ENCODE data around the gene RALA.

RALA gene

DNA sequence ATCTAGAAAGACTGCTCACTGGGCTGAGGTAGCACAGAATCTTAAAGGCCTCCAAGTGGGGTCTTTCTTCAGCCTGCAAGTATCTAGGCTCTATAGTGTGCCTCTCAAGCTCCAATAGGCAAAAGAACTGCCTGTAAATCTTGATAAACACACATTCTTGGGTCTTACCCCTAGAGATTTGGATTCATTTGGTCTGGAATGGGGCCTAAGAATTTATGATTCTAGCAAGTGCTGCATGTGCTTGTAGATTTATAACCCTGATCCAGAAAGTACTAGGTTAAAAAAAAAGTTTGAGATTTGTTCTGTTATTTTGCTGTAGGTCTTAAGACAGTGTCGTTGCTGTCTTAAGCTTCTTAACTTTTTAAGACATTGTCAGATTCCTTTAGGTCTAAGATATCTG is 74.1 kb downstream of the RALA start:
- Mint-ChIP-seq H3K27me3 (ENCODE audit: low read depth) (no peaks in the 10 kb centered on the region), H3K36me3 (ENCODE audit: low read depth) (peaks cover 42% of the 10 kb centered on the region), H3K27ac (no peak overlapping the region), H3K9me3 (peaks cover 3% of the 10 kb centered on the region), H3K4me3 (no peak overlapping the region), H3K4me1 (ENCODE audit: low read depth) (no peaks in the 10 kb centered on the region)

DNA sequence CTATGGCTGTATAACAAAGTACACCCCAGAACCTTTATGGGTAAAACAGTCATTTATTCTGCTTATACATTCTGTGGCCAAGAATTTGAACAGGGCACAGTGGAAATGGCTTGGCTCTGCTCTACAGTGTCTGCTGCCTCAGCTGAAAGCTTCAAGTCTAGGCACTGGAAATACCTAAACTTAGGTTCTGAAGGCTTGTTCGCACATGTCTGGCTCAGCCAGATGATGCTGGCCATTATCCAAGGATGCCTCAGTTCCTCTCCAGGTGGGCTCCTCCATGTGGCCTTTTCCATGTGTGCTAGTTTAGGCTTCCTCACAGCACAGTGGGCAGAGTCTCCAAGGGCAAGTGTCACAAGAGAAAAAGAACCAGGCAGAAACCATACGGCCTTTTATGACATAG is 76.8 kb downstream of the RALA start:
- Mint-ChIP-seq H3K36me3 (ENCODE audit: low read depth) (peaks cover 41% of the 10 kb centered on the region), H3K27me3 (ENCODE audit: low read depth) (no peaks in the 10 kb centered on the region), H3K27ac (no peak overlapping the region)

DNA sequence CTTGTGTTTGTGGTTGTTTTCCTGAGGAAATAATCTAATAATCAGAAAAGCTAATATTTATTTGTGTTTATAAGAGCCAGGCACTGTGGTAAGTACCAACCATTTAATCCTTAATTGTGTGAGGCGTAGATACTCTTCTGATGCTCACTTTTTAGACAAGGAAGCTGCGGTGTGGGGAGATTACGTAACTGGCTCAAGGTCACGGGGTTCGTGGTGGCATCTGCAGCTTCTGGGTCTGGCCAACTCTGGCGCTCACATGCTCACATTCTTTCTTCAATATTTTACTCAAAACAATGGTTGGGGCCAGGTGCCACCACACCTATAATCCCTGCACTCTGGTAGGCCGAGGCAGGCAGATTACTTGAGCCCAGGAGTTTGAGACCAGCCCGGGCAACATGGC is 77.6 kb downstream of the RALA start:
- H3K36me3 Mint-ChIP-seq (ENCODE audit: low read depth), result peaks cover 43% of the 10 kb centered on the region
- peaks cover 2% of the 10 kb centered on the region for H3K4me1 Mint-ChIP-seq (ENCODE audit: low read depth)
- H3K27ac Mint-ChIP-seq, result no peak overlapping the region
- H3K27me3 Mint-ChIP-seq (ENCODE audit: low read depth), result no peaks in the 10 kb centered on the region
- no peak overlapping the region for H3K4me3 Mint-ChIP-seq
- no peaks in the 10 kb centered on the region for H3K9me3 Mint-ChIP-seq

More for the DNA sequence above, 76.8 kb downstream of the RALA start:
- H3K4me3 Mint-ChIP-seq, result no peak overlapping the region
- H3K4me1 Mint-ChIP-seq (ENCODE audit: low read depth), result peaks cover 2% of the 10 kb centered on the region
- no peaks in the 10 kb centered on the region for H3K9me3 Mint-ChIP-seq

DNA sequence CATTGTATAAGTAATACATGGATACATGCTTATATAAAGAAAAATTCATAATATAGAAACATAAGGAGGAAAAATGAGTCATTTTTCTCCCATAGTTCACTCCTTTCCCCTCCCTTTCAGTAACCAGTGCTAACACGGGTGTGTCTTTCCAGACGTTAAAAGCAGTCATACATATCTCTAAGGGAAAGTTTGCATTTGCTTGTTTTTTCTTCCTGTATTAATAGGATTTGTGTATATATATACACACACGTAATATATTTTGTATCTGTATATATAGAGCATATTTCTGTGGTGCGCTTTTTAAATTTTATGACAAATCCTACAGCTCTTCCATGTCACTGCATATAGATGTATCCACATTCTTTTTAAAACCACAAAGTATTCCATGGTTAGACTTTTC is 78.8 kb downstream of the RALA start:
- Mint-ChIP-seq H3K4me1 (ENCODE audit: low read depth) (peaks cover 2% of the 10 kb centered on the region), H3K9me3 (no peaks in the 10 kb centered on the region), H3K4me3 (no peak overlapping the region), H3K27ac (no peak overlapping the region), H3K27me3 (ENCODE audit: low read depth) (no peaks in the 10 kb centered on the region), H3K36me3 (ENCODE audit: low read depth) (peaks cover 39% of the 10 kb centered on the region)

DNA sequence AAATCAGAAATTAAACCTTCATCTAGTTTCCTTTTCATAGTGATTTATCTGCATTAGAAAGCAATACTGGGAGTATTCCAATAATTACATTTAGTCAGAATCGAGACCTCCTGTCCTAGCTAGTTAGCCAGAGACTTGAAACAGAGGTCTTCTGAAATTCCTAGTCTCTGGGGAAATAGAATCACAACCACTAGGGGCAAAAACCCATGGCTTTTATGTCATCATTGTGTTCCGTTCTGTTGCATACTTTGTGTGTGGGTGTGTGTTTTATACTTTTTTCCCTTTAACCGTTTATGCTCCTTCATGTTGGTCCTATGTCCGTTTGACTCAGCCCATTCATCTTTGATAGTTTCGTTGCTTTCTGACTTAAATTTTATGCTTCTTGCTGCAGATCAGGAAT is 79.8 kb downstream of the RALA start:
- no peaks in the 10 kb centered on the region for H3K27me3 Mint-ChIP-seq (ENCODE audit: low read depth)
- no peak overlapping the region for H3K27ac Mint-ChIP-seq
- H3K4me1 Mint-ChIP-seq (ENCODE audit: low read depth), result peaks cover 2% of the 10 kb centered on the region
- no peaks in the 10 kb centered on the region for H3K9me3 Mint-ChIP-seq
- H3K36me3 Mint-ChIP-seq (ENCODE audit: low read depth), result peaks cover 31% of the 10 kb centered on the region
- no peak overlapping the region for H3K4me3 Mint-ChIP-seq

DNA sequence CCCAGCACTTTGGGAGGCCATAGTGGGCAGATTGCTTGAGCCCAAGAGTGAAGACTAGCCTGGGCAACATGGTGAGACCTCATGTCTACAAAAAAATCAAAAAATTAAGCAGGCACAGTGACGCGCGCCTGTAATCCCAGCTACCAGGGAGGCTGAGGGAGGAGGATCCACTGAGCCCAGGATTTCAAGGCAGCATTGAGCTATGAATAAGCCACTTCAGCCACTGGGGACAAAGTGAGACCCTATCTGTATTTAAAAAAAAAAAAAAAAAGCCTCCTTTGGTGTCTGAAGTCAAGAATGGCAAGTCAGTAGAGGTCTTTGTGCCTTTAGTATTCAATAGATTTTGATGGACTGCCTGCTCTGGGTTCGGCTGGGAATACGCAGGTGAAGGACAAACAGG is 85.7 kb downstream of the RALA start:
- no peak overlapping the region for H3K4me3 Mint-ChIP-seq
- H3K36me3 Mint-ChIP-seq (ENCODE audit: low read depth), result peaks cover 13% of the 10 kb centered on the region
- H3K9me3 Mint-ChIP-seq, result peaks cover 22% of the 10 kb centered on the region
- no peaks in the 10 kb centered on the region for H3K27me3 Mint-ChIP-seq (ENCODE audit: low read depth)
- H3K27ac Mint-ChIP-seq, result no peak overlapping the region
- no peaks in the 10 kb centered on the region for H3K4me1 Mint-ChIP-seq (ENCODE audit: low read depth)

DNA sequence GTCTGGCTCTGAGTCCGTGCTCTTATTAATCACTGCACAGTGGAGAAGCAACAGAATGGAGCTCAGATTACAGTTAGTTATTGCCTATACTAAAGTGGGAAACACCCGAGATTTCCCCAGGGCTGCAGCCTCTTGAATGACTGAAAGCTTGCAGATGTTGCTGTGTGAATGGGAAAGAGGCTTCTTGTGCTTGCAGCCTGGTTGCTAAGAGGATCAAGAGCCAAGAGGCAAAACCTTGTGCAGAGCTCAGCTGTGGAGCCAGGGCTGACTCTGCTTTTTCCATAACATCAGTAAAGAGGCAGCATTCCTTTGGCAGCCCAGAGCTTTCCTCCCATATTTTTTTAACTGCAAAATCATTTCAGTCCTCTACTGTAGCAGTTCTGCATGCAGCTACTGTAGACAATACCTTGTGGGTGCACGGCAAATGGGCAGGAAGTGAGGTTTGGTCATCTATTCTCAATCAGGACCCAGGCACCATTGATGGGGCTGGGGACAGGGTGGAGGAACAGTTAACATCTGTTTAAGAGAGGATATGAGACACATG is 86.5 kb downstream of the RALA start:
- Mint-ChIP-seq H3K27me3 (ENCODE audit: low read depth) (no peaks in the 10 kb centered on the region), H3K9me3 (peaks cover 27% of the 10 kb centered on the region), H3K4me3 (no peak overlapping the region), H3K4me1 (ENCODE audit: low read depth) (no peaks in the 10 kb centered on the region), H3K36me3 (ENCODE audit: low read depth) (peaks cover 15% of the 10 kb centered on the region), H3K27ac (no peak overlapping the region)

DNA sequence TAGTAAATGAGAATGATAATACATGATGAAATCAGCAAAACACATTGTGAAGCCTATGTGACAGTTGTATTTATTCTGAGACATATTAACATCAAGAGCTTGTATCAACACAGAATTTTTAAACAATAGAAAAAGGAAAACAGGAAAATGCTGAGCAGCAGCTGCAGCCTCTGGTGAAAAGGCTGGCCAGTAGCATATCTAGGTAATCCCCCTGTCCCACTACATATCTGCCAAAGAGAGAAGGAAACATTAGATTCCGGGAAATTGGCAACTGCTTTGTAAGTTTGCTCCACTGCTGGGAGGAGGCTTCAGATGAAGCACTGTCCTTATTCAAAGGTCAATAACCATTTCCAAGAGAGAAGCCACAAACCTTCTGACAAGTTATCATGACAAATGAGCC is 89.4 kb downstream of the RALA start:
- Mint-ChIP-seq H3K9me3 (peaks cover 40% of the 10 kb centered on the region), H3K27ac (no peak overlapping the region), H3K4me1 (ENCODE audit: low read depth) (no peaks in the 10 kb centered on the region), H3K27me3 (ENCODE audit: low read depth) (no peaks in the 10 kb centered on the region), H3K36me3 (ENCODE audit: low read depth) (peaks cover 9% of the 10 kb centered on the region), H3K4me3 (no peak overlapping the region)

DNA sequence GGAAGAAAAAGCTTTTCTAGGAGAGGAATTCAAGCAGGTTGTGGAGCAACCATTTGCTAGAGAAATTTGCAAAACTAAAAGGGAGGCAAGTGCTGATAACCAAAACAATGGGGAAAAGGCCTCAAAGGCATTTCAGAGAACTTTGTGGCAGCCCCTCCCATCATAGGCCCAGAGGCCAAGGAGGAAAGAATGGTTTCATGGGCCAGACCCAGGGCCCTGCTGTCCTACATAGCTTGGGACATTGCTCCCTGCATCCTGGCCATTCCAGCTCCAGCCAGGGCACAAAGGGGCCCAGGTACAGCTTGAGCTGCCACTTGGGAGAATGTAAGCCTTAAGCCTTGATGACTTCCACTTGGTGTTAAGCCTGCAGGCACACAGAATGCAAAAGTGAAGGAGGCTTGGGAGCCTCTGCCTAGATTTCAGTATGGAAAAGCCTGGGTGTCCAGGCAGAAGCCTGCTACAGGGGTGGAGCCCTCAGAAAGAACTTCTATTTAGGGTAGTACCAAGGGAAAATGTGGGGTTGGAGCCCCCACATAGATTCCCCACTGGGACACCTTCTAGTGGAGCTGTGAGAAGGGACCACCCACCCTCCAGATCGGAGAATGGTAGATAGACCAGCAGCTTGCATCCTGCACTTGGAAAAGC is 91.2 kb downstream of the RALA start:
- Mint-ChIP-seq H3K4me1 (ENCODE audit: low read depth) (no peaks in the 10 kb centered on the region), H3K27me3 (ENCODE audit: low read depth) (no peaks in the 10 kb centered on the region), H3K27ac (no peak overlapping the region), H3K4me3 (no peak overlapping the region), H3K36me3 (ENCODE audit: low read depth) (peaks cover 9% of the 10 kb centered on the region), H3K9me3 (peaks cover 44% of the 10 kb centered on the region)

DNA sequence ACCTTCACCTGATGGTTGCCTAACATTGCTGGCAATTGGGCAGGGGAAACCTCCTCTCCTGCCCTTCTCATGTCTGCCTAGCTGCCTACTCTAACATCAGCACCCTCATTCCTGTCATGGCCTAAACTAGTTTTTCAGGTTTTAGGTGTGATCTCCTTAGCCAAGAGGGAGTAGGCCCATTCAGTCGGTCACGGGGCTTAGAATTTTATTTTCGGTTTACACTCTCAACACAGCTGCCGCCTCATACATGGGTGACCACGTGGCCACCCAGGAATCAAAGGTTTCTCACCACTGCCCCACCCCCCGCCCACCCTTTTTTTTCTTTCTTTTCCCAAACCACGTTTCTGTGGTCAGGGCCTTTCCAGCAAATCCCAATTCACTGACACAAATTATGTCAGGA is 97.2 kb downstream of the RALA start:
- no peak overlapping the region for H3K4me3 Mint-ChIP-seq
- H3K4me1 Mint-ChIP-seq (ENCODE audit: low read depth), result peaks cover 2% of the 10 kb centered on the region
- H3K9me3 Mint-ChIP-seq, result peaks cover 9% of the 10 kb centered on the region
- peaks cover 8% of the 10 kb centered on the region for H3K27me3 Mint-ChIP-seq (ENCODE audit: low read depth)
- H3K27ac Mint-ChIP-seq, result no peak overlapping the region
- H3K36me3 Mint-ChIP-seq (ENCODE audit: low read depth), result peaks cover 4% of the 10 kb centered on the region

DNA sequence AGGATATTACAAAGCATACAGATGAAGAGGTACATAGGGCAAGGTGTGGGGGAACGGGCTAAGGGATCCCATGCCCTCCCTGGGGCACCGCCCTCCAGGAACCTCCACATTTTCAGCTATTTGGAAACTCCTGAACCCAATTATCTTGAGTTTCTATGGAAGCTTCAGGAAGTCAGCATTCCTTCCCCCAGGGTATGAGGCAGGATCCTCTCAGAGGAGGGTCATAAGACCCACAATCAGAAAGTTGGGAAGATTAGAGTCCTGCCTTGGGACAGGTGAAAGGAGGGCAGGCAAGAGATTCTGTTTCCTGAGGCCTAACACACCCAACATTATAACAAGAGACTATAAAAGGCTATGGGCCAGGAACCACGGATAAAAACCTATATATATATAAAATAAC is 98.0 kb downstream of the RALA start:
- H3K4me3 Mint-ChIP-seq, result no peak overlapping the region
- H3K4me1 Mint-ChIP-seq (ENCODE audit: low read depth), result peaks cover 2% of the 10 kb centered on the region
- no peaks in the 10 kb centered on the region for H3K36me3 Mint-ChIP-seq (ENCODE audit: low read depth)
- H3K27me3 Mint-ChIP-seq (ENCODE audit: low read depth), result peaks cover 12% of the 10 kb centered on the region
- no peak overlapping the region for H3K27ac Mint-ChIP-seq
- peaks cover 4% of the 10 kb centered on the region for H3K9me3 Mint-ChIP-seq

DNA sequence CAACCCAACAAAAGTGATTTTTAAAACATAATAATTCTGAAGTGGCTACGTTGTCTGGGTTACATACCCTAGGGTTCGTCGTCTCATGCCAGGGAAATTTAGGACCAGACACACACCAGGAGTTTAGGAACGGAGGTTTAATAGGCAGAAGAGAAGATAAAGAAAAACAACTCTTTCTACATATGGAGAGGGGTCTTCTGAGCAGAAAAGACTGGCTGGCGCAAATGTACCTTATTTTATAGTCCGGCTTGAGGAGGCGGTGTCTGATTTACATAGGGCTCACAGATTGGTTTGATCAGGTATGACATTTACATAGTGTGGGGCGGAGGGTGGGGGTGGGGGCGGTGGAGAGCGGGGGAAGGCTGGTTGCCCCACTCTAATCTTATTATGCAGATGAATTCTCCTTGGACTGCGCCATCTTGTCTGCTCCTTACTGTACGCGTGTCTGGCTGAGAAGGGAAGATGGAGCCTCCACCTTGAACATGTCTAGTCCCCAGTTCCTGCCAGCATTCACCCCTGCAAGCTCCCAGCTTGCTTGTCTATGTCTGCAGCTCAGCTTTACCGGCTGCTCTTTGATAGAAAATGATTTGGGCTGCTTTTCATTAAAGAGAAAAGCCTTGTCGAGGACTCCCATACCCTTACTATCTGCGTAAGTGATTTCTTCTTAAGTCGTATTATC is 98.7 kb downstream of the RALA start:
- Mint-ChIP-seq H3K4me1 (ENCODE audit: low read depth) (peaks cover 2% of the 10 kb centered on the region), H3K27me3 (ENCODE audit: low read depth) (peaks cover 12% of the 10 kb centered on the region), H3K9me3 (peaks cover 4% of the 10 kb centered on the region), H3K4me3 (no peak overlapping the region), H3K36me3 (ENCODE audit: low read depth) (no peaks in the 10 kb centered on the region), H3K27ac (no peak overlapping the region)

DNA sequence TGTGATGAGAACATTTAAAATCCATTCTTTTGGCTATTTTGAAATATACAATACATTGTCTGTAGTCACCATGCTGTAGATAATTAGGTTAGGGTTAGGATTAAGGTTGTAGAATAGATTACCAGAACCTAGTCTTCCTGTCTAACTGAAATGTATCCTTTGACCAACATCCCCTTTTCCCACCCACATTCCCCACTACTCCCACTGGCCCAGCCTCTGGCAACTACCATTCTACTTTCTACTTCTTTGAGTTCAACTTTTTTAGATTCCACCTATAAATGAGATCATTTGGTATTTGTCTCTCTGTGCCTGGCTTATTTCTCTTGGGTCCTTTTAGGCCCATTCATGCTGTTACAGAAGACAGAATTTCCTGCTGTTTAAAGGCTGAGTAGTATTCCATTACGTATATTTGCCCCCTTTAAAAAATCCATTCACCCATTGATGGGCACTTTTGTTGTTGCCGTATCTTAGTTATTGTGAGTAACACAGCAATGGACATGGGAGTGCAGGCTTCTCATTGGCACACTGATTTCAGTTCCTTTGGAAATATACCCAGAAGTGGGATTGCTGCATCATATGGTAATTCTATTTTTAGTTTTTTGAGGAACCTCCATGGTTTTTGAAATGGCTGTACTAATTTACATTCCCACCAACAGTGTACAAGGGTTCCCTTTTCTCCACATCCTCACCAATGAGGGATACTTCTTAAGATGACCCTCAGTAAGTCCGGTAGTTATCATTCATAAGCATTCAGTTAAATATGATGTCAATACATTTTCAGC is 104.0 kb downstream of the RALA start:
- no peak overlapping the region for H3K27ac Mint-ChIP-seq
- H3K4me1 Mint-ChIP-seq (ENCODE audit: low read depth), result peaks cover 5% of the 10 kb centered on the region
- no peak overlapping the region for H3K4me3 Mint-ChIP-seq
- H3K36me3 Mint-ChIP-seq (ENCODE audit: low read depth), result no peaks in the 10 kb centered on the region
- H3K27me3 Mint-ChIP-seq (ENCODE audit: low read depth), result peaks cover 12% of the 10 kb centered on the region
- no peaks in the 10 kb centered on the region for H3K9me3 Mint-ChIP-seq

DNA sequence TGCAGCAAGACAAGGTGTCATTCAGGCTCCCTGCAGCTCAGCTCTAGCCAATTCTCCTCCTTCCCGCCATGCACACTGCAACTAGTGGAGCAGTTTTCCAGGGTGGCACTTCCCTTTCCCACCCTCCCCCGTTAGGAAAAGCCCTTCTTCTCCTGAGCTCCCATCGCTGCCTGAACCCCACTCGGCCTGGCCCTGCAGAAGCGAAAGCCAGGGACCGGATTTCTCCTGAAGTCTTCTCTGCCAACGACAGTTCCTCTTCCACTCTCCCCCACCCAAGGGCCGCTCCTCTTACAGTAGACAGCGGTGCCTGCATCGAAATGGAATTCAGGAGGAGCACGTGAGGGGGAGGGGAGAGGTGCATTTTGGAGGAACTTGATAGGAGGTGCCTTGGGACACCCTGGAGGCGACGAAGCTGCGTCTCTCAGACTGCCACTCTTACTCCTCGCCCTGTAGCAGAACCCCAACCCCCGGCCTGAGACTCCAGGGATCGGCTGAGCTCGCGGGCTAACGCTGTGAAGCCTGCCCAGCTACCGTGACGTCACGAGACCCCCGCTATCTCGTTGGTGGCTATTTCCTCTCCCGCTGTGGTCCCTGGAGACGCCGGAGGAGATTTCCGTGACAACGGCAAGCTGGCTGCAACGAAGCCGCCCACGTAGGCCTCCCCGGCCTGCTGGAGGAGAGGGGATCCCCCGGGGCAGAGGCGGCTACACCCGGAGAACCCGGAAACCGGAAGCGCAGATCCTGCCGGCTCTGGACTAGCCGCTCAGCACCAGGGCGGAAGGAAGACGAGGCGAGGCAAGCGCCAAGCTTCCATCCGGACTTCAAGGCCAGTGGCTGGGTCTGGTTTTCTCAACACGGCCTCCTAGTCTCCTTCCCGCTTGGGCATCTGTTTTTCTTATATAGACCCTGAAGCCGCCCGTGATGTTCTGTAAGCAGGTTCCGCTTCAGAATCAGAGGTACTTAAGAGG is 109.7 kb downstream of the RALA start:
- H3K36me3 Mint-ChIP-seq (ENCODE audit: low read depth), result no peaks in the 10 kb centered on the region
- no peaks in the 10 kb centered on the region for H3K27me3 Mint-ChIP-seq (ENCODE audit: low read depth)
- H3K4me3 Mint-ChIP-seq, result peak overlapping the region; percentile 80
- H3K9me3 Mint-ChIP-seq, result no peaks in the 10 kb centered on the region
- H3K4me1 Mint-ChIP-seq (ENCODE audit: low read depth), result peaks cover 29% of the 10 kb centered on the region
- peak overlapping the region; percentile 93 for H3K27ac Mint-ChIP-seq

Measured in T-helper 1 cell treated with Interleukin-12 subunit alpha and Interleukin-12 subunit beta and Interleukin-4 antibody, amounts not matched to agents 30 μg/mL and 1 μg/mL, for 36 hours (primary cell).